GM18499 (cell line): Measurements from ENCODE around the gene SLC25A12.

ENCODE experiments used
- ATAC-seq: cut with Tn5 transposase; IDR thresholded peaks from one replicate; pipeline ENCODE4 v1.9.1; 2021; ENCODE audit warnings: moderate number of reproducible peaks; ENCODE audit not compliant: insufficient read depth, unreplicated experiment

SLC25A12 gene

GRCh38 chr2:171889808-171890207 is 4.2 kb downstream of the SLC25A12 start:
- no peak for ATAC-seq

GRCh38 chr2:171889333-171889732 is 4.7 kb downstream of the SLC25A12 start:
- no peak for ATAC-seq

- ATAC-seq, result no peak
Observed at GRCh38 chr2:171883275-171883893, 10.7 kb downstream of the SLC25A12 start.

- ATAC-seq, result no peak
Observed at GRCh38 chr2:171882089-171882769, 11.8 kb downstream of the SLC25A12 start.

- no peak for ATAC-seq
Observed at GRCh38 chr2:171880774-171881173, 13.3 kb downstream of the SLC25A12 start.

GRCh38 chr2:171879865-171880264 is 14.2 kb downstream of the SLC25A12 start:
- ATAC-seq, result no peak

- no peak for ATAC-seq
Observed at GRCh38 chr2:171878481-171878993, 15.5 kb downstream of the SLC25A12 start.

- no peak for ATAC-seq
Observed at GRCh38 chr2:171874963-171875362, 19.1 kb downstream of the SLC25A12 start.

- no peak for ATAC-seq
Observed at GRCh38 chr2:171874517-171874916, 19.5 kb downstream of the SLC25A12 start.

- ATAC-seq, result no peak
Observed at GRCh38 chr2:171864357-171864985, 29.6 kb downstream of the SLC25A12 start.

GRCh38 chr2:171862501-171862900 is 31.5 kb downstream of the SLC25A12 start:
- ATAC-seq, result no peak

- no peak for ATAC-seq
Observed at GRCh38 chr2:171858397-171858958, 35.6 kb downstream of the SLC25A12 start.

GRCh38 chr2:171855401-171855800 is 38.6 kb downstream of the SLC25A12 start:
- no peak for ATAC-seq

GRCh38 chr2:171852366-171852888 is 41.6 kb downstream of the SLC25A12 start:
- ATAC-seq, result no peak

GRCh38 chr2:171847627-171848026 is 46.4 kb downstream of the SLC25A12 start:
- ATAC-seq, result no peak

- no peak for ATAC-seq
Observed at GRCh38 chr2:171846894-171847293, 47.1 kb downstream of the SLC25A12 start.

GRCh38 chr2:171841996-171842395 is 52.0 kb downstream of the SLC25A12 start:
- ATAC-seq, result no peak

GRCh38 chr2:171837736-171838135 is 56.3 kb downstream of the SLC25A12 start:
- no peak for ATAC-seq

- no peak for ATAC-seq
Observed at GRCh38 chr2:171836146-171836910, 57.7 kb downstream of the SLC25A12 start.

- no peak for ATAC-seq
Observed at GRCh38 chr2:171835386-171835785, 58.7 kb downstream of the SLC25A12 start.
